NCI-H1105 treated with DMSO at 0.1 percent for 48 hours (cell line): ENCODE results near the gene SKP2.

Source experiments
- DNase-seq: peaks from one replicate; lab custom pipeline; 2025; lab: John Stamatoyannopoulos, UW

The SKP2 gene

DNA sequence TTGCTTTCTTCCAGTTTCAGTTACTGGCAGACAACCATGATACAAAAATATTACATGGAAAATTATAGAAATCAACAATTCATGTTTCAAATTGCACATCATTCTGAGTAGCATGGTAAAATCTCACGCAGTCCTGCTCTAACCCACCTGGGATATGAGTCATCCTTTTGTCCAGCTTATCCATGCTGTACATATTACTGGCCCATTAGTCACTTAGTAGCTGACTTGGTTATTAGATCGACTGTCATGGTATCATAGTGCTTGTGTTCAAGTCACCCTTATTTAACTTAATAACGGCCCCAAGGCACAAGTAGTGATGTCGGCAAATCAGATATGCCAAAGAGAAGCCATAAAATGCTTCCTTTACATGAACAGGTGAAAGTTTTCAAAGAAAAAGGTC, 48.6 kb downstream of the SKP2 start:
- DNase-seq: no peak

GRCh38 chr5:36202521-36202961, 50.6 kb downstream of the SKP2 start:
- no peak for DNase-seq

DNA sequence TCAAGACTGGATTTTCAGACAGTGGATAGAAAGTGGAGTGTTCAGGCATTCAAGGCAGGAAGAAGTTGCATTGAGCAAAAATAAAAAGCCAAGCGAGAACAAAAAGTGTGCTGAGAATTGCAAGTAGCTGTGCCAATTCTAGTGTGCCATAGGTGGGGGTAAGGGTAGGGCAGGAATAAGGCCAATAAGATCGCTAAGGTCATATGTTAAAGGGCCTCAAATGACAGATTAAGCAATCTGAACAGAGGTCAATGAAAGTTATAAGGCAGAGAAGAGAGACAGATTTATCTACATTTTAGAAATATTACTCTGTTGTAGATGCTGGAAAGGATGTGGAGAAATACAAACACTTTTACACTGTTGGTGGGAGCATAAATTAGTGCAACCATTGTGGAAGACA, 53.4 kb downstream of the SKP2 start:
- no peak for DNase-seq

DNA sequence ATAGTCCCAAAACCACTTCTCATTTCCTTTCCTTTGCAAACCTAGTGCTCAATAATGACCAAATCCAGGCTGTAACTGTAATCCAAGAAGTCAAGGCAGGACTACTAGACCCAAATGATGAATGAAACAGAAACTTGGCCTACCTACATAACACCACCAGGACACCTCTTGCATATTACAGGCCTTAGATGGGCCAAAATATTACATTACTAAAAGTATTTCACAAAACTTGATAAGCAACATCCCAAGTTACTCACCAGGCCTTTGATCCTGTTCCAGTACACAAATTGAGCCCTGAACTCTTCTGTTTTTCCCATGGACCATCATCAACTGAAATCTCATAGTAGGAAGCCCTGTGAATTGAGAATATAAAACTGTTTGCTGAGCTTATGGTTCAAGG, 55.0 kb downstream of the SKP2 start:
- no peak for DNase-seq

GRCh38 chr5:36208786-36209185, 56.9 kb downstream of the SKP2 start:
- DNase-seq: no peak

DNA sequence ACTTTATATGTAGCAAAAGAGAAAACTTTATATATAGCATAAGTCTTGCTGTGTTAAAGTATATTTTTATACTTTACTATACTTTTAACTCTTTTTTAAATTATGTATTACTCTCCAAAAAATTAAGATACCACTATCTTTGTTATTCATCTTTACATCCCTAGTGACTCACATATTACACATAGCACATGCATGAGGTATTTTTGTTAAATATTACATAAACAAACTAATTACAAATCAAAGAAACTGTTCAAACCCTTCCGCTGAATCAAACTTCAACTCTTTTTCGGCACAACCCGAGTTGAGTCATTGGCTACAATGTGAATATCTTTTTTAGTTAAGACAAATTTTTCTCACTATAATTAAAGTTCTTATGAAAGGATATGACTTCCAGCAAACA, 57.8 kb downstream of the SKP2 start:
- no peak for DNase-seq

GRCh38 chr5:36214436-36214835, 62.5 kb downstream of the SKP2 start:
- no peak for DNase-seq

- no peak for DNase-seq
Observed at GRCh38 chr5:36215910-36216309, 64.0 kb downstream of the SKP2 start.

- DNase-seq: no peak
Observed at GRCh38 chr5:36217567-36217966, 65.7 kb downstream of the SKP2 start.

DNA sequence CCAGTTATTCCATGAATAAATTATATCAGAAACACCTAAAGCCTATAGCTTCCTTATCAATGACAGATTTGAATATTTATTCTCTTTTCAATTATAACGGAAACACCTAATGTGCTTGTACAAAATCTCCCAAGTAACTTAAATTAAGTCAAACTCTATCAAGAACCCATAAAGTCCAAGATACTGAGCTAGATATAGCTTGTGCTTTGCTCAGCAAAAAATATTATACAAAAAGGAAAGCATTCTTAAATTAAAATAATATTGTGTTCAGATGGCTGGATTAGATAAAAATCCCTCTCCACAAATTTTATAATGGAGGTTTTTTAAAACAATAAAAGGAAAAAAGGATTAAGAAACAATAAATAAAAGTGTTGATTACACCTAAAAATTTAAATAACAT, 66.1 kb downstream of the SKP2 start:
- no peak for DNase-seq

GRCh38 chr5:36222620-36223019, 70.7 kb downstream of the SKP2 start:
- no peak for DNase-seq

DNA sequence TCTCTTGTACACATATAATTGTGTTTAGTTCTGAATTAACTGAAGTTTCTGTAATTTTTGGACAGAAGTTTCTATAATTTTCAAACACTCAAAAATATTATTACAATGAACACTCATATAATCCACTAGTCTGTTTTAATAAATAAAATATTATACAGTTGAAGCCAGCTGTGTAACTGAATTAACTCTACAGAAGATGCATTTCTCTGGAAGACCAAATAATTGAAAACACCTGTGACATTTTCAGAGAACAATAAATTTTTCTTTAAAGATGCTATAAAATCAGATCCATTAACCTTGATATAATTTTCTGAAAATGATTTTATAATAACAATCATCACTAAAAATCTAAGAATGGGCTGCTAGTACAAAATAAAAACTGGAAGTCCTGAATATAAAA, 75.1 kb downstream of the SKP2 start:
- DNase-seq: no peak

GRCh38 chr5:36228505-36228904, 76.6 kb downstream of the SKP2 start:
- no peak for DNase-seq

DNA sequence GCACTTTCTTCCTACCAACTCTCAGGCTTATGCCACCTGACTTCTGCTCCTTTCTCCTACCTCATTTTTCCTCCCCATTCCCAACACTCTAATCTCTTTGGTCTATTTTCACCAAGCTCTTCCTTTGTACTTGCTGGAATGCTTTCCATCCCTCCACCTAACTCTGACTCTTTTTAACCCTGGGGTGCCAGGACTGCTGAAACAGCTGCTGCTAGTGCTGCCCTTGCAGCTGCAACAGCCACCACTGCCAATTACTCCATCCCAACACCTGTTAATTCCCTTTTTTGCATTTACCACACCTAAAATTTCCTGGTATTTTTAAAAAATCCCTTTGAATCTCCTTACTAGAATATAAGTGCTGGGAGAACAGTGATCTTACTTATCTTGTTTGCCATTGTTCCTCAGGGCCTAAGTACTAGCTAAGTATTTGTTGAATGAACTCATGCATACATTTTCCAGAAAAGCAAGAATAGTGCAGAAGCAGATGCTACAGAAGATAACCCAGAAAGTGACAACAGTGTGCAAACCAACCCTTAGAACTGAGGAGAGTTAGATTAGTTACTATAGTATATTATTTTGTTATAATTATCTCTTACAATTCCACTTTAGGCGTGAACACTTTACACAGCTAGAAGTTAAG, 78.4 kb downstream of the SKP2 start:
- no peak for DNase-seq

DNA sequence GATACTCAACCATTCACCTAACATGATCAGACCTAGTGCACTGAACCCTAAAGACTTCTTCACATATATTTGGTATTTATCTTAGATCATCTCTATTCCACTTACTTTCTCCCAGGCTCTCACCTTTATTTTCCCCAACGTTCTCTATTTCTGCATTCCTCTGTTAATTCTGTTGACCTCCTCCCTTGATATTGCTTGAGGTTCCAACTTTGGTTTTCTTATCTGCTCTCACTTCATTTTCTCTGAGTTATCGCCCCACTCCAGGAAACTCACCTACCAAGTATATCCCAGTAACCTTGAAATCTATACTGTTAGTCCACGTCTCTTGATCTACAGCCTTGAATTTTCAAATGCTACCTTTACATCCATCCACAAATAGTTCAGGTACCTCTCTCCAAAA, 80.6 kb downstream of the SKP2 start:
- DNase-seq: no peak
